GM18951 (cell line): ENCODE measurements around the gene TMEM203.

Experiments used
- POLR2A ChIP-seq: IDR thresholded peaks from 4 replicates; pipeline ENCODE4 v1.6.1; 2011; ENCODE audit warnings: mild to moderate bottlenecking; ENCODE audit not compliant: insufficient read length, insufficient read depth; ENCODE audit errors: extremely low read depth
- in situ Hi-C: fragments of 300-500 bp; cut with MboI; formaldehyde crosslinking; loops from one replicate; pipeline ENCODE4 v1.12.0; 2022; ENCODE audit warnings: low sequenced_read_pairs, mixed read lengths, inconsistent platforms; ENCODE audit not compliant: unreplicated experiment

The TMEM203 gene

DNA sequence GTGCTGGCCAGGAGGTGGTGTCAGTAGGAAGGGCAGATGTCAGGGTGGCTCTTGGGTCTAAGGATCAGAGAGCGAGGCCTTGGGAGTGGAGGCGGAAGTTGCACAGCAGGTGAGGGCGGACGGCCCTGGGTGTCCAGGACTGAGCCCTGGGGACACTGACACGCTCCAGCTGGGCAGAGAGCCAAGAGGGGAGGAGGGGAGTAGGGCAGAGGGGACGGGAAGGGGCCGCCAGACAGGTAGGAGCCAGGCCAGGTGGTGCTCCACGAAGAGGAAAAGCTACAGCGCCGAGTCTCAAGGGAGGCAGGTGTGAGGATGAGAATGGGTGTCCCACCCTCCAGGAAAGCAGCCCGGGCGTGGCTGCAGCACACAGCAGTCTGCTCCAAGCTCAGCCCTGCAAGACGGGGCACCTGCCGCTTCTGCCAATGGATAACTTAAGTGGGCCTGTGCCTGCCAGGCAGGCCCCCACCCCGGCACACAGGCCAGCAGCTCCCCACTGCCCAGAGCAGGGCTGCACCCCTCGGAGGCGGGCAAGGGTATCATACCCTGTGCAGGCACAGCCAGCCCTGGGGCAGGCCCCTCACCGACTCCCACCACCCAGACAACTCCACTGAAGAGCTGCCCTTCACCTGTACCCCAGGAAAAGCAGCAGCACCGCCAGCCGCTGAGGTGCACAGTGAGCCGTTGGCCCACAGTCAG lies 9.8 kb downstream of the TMEM203 start:
- TF ChIP-seq POLR2A: no peak
- in situ Hi-C loops: no loop called here

DNA sequence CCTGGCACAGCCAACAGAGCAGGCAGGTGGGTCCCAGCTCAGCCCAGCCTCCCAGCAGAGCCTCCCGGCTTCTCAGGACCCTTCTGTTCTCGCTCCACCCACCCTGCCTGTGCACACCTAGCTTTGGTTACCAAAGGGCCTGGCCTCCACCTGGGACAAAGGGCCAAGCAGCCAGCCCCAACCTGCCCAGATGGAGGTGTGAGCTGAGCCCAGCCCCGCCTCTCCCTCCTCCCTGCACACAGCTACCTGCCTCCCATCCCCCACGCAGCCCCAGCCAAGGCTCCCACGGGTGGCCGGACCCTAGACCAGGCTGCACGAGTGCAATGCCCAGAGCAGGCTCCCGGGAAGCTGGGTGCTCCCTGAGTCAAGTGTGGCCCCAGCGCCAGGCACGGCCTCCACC lies 10.5 kb downstream of the TMEM203 start:
- in situ Hi-C loops: no loop called here
- TF ChIP-seq POLR2A: no peak

DNA sequence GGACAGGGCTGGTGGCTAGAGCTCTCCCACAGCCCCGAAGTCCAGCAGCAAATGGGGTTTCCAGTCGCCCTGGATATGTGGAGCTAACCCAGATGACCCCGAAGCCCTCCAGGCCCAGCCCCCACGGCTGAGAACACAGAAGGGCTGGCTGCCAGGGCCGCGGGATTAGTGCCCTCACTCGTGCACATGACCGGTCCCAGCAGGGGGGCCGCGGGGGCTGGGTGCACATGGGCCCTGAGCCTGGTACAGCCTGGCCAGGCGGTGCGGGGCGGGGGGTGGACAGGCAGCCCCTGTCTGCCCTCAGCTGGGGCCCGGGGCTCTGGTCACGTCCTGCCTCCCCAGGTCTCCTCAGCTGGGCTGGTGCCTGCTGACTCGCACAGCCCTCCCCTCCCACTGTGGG lies 11.1 kb downstream of the TMEM203 start:
- TF ChIP-seq POLR2A: no peak
- in situ Hi-C loops: no loop called here

DNA sequence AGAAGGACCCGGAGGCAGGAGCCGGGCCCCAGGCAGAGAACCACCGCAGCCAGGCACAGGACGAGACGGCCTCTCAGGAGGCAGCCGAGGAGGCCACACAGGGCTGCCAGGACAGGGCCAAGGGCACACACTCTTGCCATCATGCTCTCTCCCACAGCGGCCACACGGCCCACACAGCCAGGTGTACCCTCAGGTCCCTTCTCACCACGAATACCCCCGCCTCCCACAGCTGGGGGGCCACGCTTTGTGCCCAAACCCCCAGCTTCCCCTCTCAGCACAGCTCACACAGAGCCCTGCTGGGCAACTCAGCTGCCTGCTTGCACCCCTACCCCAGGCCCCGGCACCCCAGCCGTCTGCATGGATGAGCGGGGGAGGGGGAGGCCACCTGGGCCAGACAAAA lies 11.7 kb downstream of the TMEM203 start:
- in situ Hi-C loops: no loop called here
- TF ChIP-seq POLR2A: no peak

DNA sequence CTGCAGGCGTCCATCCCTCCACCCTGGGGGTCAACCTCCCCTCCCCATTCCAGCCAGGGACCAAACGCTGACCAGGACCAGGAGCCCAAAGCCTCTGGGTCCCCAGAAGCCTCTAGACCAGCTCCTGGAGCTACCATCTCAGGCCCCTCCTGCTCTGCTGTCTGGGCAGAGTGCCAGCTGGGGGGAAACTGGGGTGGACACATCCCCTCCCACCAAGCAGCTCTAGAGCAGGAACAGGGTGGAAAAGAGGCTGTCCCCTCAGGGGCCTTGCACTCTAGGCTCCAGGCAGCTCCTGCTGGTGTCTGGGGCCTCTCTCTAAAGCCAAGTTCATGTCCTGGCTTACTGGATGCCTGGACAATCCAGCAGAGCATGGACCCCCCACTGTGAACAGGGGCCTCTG lies 12.6 kb downstream of the TMEM203 start:
- in situ Hi-C loops: no loop called here
- TF ChIP-seq POLR2A: no peak

DNA sequence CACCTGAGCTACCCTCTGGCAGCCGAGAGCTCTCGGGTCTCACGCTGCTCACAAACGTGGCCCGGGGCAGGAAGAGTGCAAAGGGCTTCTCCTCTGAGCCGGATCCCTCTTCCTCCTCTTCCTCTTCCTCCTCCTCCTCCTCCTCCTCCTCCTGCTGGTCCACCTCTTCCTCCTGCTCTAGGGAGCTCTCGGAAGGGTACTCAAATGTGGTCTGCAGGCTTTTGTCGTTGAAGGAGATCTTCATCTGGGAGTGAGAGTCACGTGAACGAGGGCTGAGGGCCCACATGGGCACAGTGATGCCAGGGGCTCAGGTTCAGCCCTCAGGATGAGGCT lies 13.0 kb downstream of the TMEM203 start:
- TF ChIP-seq POLR2A: no peak
- in situ Hi-C loops: no loop called here

DNA sequence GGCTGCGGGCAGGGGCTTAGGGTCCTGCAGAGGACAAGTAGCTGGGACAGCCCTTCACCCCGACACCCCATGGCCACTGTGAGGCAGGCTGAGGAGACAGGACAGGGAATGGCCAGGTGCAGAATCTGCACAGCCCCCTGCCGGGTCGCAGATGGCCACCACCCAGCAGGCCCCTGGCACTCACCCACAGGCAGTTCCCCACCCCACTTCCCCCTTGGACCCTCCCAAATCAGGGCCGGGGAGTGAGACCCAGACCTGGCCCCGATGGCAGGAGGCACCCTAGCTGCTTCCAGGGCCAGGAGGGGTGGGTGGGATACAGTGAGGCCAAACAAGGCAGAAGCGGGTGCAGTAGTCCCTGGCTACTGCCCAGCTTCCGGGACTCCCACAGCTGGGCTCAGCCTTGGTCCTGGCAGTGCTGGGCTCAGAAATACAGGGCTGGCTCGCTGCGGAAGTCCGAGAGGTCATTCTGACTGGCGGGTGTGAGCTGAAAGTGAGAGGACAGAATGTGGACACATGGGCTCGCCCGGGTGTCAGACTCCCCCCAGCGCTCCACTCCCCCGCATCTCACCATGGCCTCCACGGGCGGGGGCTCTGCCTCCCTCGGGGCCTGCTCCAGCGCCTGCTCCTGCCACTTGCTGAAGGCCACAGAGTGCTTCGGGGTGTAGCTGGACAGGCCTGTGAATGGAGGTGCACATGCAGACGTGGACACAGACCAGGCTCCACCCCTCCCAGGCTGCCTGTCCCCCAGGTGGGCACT lies 13.6 kb downstream of the TMEM203 start:
- TF ChIP-seq POLR2A: no peak
- in situ Hi-C loops: no loop called here

DNA sequence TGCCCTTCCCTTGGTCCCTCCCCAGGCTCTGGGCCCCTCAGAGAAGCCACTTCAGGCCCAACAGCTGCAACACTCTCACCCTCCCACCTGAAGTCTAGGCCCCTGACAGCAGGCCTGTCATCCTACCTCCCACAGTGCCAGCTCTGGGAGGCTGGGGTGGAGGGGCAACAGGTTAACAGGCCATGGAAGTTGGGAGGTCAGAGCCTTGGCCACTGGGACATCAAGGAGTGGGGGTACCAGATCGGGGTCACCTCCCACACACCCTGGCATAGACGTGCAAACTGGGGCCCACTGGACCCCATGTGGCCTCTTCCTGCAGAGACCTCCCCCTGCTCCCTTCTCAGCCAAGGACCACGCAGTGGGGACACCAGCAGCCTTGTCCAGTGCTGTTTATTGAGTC lies 14.2 kb downstream of the TMEM203 start:
- in situ Hi-C loops: no loop called here
- no peak for TF ChIP-seq POLR2A

DNA sequence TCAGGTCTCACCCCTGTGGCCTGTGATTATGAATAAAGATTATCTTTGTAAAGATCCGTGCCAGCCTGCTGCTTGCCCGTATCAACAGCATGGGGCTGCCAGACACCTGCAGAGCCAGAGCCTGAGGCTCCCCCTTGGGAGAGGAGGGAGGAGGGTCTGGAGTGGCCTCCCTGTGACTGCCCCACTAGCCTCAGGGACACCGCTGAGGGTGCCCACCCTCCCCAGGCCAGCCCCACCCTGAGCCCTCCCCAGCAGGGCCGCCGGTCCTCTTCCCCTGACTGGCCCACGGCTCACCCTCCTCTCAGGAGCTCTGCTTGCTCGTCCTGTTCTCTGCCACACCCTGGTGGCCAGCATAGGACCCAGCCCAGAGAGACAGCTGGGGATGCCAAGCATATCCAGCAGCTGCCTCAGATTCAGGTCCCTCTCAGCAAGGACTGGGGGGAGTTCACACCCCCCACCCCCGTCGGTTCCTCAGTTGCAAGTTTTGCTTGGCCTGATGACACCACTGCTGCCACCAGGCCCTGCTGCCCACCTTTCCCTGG lies 15.1 kb downstream of the TMEM203 start:
- no peak for TF ChIP-seq POLR2A
- in situ Hi-C loops: no loop called here

DNA sequence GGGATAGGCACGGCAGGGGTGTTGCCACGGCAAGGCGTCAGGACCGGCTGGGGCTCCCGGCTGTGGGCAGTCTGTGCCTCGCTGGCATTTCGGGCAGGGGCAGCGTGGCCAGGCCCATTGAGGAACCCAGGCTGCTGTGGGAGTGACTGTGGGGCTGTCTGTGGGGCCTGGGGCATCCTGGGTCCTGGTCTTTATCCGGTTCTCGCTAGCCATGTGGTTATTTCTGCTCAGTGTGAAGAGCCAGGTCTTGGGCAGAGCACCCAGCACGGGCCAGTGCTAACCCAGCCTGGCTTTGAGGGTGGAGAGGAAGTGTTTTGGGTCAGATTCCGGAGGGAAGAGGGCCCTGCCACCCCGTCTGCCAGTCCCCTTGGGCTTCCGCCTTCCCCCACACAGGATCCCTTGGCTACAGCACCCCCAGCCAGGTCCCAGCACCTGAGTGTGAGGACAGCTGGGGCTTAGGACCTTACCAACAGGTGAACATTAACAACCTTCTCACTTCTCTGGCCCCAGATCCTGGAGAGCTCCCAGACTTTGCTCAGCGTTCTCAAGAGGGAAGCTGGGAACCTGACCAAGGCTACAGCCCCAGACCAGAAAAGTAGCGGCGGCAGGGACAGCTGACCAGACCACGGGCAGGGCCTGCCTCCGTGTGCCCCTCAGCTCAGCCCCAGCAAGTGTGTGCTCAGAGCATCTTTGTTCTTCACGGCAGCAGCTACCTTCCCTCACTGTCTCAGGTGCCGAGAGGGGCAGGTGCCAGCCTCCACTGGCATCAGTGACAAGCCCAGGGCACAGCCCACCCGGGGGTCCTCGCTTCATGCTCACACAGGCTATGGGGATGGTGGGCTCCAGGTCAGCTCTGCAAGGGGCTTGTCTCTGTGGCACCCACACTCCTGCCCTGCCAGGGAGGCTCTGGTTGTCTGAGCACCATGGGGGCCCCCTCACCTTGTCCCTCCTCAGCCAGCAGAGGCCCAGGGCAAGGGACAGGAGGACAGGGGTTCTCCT lies 15.9 kb downstream of the TMEM203 start:
- in situ Hi-C loops: no loop called here
- no peak for TF ChIP-seq POLR2A

DNA sequence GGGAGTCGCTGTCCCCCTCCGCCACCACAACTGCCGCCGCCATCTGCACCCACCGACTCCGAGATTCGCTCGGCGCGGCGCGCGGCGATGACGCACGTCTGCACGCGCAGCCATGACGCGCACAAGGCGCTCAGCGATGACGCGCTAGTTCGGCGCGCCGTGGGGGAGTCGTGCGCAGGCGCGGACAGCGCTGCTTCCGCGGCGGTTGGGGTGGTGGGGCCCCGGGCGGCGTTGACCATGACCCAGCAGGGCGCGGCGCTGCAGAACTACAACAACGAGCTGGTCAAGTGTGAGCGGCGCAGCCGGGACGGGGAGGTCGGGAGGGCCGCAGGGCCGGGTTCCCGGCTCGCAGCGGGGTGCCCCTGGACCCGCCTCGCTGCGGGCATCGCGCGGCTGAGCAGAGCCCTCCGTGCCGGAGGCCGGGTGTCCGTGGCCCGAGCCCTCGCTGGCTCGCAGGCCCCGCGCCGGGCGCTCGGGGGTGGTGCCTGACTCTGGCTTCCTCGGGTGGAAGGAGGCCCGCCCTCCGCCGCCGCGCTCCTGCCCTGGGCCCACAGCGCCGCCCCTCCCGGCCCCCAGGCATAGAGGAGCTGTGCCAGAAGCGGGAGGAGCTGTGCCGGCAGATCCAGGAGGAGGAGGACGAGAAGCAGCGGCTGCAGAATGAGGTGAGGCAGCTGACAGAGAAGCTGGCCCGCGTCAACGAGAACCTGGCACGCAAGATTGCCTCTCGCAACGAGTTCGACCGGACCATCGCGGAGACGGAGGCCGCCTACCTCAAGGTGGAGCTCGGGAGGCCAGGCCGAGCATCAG lies 16.8 kb downstream of the TMEM203 start, which contains the start of the genes ANAPC2 and SSNA1:
Gene ANAPC2 (minus strand): TSS at position 71 of the 807 bp plus-strand sequence. CDS start 28 bp downstream, at position 43.
Gene SSNA1 (plus strand): TSS at position 187 of the 807 bp plus-strand sequence. CDS start 51 bp downstream, at position 238.
- TF ChIP-seq POLR2A: peak; percentile 96

DNA sequence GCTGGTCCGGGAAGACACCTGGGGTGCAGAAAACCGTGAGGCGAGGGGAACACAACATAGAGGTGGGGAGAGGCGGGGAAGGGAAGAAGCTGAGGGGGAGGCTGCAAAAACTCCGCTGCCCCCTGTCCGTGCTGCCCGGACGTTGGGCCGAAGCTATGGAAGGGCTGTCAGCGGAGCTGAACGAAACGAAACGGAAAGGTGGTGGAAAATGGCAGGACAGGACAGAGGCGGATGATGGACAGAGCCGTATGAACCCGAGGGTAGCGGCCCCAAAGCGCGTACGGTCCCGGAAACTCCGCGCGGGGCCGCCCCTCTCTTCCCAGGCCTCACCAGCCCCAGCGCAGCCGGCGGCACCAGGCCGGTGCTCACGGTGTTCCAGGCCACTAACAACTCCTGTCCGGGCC lies 17.4 kb downstream of the TMEM203 start:
- in situ Hi-C loops: no loop called here
- TF ChIP-seq POLR2A: no peak

More for the DNA sequence above, 16.8 kb downstream of the TMEM203 start, which contains the start of the genes ANAPC2 and SSNA1:
- in situ Hi-C loops: no loop called here
